Mucosa of gallbladder (tissue), 1 donor: ENCODE data around the gene ASB2. TPM values are rescaled to one million over a fixed set of nuclear protein-coding genes. Genes with fewer than 3 reads are reported as not detected.
A peak's percentile ranks its signal among the peaks of the same experiment; 100 is the strongest.

Experiments
- DNase-seq: peaks from one replicate; pipeline ENCODE4 v3.0.0-alpha.2; 2020; ENCODE audit warnings: low spot score
- total RNA-seq: library from RNA; stranded (reverse); gene quantifications from one replicate; pipeline ENCODE4 v1.2.1, GENCODE V29; 2021
- donor health status: DM: no; HTN: no; CAD: no.

ASB2 gene
- total RNA-seq, 1 donor from 2014 or later: 28.0 TPM

- no peak for DNase-seq
These were observed 2.4 kb upstream of the ASB2 start for GRCh38 chr14:93978735-93979134.

DNA sequence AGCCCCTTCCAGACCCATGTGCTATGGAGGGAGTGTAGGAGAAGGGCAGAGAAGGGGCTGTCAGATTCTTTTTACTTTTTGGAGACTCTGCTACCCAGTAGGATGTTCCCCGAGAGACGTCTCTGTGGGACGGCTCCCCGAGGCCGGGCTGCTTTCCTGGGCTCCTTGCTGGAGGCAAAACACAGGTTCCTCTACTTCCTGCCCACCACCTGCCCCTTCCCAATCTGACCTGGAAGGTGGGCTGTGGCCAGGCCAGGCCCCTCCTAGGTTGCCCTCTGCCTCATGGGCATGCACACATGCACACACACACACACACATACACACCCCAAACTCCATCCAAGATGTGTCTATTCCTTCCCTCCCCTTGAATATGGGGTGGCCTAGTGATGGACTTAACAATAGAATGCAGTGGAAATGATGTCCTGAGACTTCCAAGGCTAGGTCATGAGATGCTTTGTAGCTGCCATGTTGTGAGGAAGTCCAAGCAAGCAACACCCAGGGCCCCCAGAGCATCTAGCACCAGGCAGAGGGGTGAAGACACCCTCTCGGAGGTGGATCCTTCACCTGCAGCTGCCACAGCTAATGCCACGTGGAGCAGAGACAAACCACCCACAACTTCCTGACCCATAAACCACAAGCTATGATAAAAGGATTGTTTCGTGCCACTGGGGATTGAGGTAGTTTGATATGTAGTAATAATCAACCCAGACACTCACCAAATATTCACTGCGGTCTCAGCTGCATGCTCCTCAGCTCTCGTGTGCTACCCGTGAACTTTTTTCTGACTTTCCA is 1.6 kb upstream of the ASB2 start:
- DNase-seq: peak; percentile 26

- no peak for DNase-seq
These were observed 801 bp upstream of the ASB2 start for GRCh38 chr14:93977171-93977570.

GRCh38 chr14:93975791-93976476 is 436 bp downstream of the ASB2 start:
- no peak for DNase-seq

DNA sequence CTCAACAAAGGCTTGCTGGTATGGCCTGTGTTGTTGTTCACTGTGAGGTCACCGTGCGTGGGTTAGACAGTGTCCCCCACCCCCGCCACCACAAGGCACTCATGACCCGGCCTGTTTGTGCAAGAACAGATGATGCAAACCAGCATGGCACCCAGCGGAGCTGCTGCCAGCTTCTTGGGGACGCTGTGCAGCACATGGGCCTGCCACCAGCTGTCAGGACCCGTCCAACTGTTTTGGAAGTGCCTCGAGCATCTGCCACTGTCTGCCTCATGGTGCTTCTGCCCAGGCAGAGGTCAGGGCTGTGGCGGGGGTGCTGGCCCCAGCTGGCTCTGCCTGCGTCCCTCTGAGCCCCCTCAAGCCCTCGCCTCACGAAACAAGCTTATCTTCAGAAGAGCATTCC is 1.5 kb downstream of the ASB2 start:
- DNase-seq: no peak

GRCh38 chr14:93974299-93974698 is 2.1 kb downstream of the ASB2 start:
- no peak for DNase-seq

DNA sequence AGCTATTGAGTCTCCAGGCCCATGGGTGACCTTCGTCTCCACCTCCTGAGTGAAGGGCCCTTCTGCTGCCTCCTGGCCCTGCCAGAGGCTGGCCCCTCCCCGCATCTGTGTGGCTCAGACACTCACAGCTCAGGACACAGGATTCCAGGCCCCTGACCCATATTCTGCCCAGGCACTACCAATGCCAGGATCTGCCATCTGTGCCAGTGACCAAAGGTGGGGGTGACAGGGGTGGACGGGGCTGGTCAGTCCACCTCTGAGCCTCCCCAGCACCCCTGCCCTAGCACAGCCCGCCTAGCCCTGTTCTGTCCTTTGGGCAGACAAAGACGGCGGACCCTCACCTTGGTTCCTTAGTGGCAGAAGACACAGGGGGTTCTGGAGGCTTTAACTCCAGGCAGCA is 2.8 kb downstream of the ASB2 start:
- no peak for DNase-seq

GRCh38 chr14:93972618-93973205 is 3.7 kb downstream of the ASB2 start:
- no peak for DNase-seq

- no peak for DNase-seq
These were observed 4.7 kb downstream of the ASB2 start for GRCh38 chr14:93971635-93972027.

DNA sequence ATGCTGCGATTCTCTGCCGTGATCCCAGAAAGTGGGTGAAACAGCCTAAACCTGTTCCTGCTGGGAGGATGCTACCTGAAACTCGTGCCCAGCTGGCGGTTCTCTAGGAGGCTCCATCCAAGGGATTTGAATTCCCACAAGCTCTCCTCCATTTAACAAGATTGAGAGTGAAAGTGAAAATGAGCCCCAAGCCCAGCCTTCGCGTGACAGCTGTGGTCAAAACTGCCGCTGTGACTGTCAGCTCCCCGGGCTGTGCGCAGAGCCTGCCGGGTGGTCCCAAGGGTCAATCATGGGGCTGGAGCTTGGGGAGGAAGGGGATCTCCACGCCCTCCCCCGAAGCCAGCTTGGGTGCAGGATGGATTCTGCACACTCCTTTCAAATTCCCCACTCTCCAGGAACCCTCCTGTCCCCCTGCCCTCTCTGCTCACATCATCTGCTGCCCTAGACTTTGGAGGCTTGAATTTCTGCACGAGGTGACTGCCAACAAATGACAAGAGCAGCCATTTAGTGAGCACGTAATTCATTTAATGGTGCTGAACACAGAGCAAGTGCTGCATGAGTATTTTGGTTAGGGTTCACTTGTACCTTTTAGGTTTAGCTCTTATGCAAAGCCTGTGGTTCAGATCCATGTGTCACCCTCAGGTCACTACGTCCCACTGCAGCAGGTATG is 5.3 kb downstream of the ASB2 start:
- DNase-seq: no peak

DNA sequence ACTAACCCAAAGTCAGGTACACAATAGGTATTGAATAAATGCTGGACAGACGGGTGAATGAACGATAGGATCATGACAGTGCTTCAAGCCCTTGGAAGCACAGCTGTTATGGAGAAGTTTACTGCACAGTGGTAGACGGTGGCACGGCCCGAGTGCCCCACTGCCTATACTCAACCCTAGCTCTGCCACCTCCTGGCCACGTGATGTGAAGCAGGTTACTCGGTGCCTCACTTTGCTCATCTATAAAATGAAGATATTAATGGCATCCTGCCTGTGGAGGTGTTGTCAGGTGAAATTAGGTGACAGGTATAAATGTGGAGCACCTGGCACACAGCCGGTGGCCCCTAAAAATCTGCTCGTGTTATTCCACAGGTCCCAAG is 5.8 kb downstream of the ASB2 start:
- DNase-seq: no peak

DNA sequence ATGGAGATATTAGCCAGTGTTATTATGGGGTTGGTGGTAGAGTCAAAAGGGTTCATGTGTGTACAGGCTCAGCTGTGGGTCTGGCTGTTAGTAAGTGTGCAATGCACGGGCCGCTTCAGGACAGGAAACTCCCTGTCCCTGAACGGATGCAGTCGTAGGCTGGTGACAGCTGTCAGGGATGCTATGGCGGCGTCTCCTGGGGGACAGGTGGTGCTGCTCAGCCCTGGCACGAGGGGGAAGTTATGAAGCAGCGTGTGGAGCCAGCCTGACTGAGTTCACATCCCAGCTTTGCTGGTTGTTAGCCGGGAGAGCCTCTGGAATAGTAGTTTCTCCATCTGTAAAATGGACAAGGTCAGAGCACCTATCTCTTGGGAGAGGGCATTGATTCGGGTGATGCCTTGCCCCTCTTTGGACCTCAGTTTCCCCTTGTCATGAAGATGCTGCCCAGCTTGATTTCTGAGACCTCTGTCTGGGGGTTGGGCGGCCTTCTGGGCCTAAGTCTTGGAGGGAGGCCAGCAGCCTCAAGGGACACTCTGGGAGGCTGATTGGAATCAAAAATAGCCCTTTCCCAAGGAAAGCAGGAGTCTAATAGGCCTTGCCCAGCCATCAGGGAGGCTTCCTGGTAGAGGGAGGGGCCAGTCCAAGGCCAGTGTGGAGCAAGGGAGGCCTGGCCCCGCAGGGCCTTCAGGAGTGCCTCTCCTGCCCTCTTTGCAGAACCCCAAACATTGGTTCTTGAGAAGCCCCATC is 7.1 kb downstream of the ASB2 start:
- no peak for DNase-seq

GRCh38 chr14:93967637-93968250 is 8.6 kb downstream of the ASB2 start:
- no peak for DNase-seq

GRCh38 chr14:93965946-93966474 is 10.4 kb downstream of the ASB2 start:
- no peak for DNase-seq

DNA sequence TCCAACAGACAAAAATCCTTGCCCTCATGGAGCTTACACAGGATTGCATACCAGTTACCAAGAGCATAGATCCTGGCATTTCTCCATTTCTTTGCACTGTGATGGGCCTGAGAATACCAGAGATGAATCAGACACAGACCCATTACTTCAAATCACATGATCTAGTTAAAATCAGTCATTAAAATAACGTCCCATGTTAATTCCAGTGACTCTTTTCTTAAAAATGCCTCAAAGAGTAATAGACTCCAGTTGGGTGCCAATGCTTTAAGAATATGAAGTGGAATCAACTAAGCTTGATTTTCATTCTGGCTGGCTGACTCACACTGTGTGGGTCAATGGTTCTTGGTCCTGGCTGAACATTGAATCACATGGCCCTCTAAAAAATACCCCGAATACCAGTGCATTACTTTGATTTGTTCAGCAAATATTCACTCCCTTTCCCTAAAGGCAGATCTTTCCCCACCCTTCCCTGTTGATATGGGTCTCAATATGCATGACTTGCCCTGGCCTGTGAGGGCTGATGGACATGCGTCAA is 11.0 kb downstream of the ASB2 start:
- DNase-seq: no peak

- DNase-seq: no peak
These were observed 11.5 kb downstream of the ASB2 start for GRCh38 chr14:93964820-93965286.

DNA sequence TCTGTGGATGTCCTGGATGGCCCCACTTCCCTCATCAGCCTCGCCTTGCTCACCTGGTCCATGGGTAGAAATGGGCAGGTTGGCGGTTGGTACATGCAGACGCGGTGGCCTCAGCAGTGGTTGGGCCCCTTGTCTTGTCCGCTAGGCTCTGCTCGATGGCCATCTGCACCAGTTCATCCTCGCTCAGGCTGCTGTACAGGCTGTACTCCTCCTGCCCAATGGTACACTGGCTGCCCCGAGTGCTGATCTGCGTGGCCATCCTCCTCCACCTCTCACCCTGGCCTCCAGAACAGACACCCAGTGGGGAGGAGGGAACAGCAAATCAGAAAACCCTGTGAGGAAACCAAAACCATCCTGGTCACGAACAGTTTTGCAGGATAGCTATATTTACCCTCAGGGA is 12.1 kb downstream of the ASB2 start:
- no peak for DNase-seq

GRCh38 chr14:93963692-93964091 is 12.7 kb downstream of the ASB2 start:
- DNase-seq: no peak

- DNase-seq: no peak
These were observed 13.4 kb downstream of the ASB2 start for GRCh38 chr14:93962701-93963601.

DNA sequence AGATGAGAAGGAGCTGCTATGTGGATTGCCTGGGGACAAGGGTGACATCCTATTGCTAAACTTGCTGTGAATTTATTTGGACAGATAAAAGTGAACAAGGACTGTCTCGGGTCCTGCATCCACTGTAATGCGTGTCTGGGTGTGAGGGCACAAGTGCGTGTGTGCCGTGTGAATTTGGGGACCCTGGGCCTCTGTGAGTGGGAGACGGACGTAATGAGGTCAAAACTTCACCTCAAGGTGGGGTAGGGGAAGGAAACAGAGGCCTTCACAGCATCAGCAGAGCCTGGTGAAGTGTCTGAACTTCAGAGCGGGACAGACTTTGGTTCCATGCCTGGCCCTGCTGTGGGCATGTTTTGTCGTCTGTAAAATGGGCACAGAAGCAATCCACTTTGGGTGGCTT is 14.8 kb downstream of the ASB2 start:
- no peak for DNase-seq
